KG1 (cell line): Measurements from ENCODE around the gene SHROOM3.
A peak's percentile ranks its signal among the peaks of the same experiment; 100 is the strongest.

Experiments used
- DNase-seq: peaks from one replicate; lab custom pipeline; 2025; lab: John Stamatoyannopoulos, UW

SHROOM3 gene

GRCh38 chr4:76540486-76540885, 105.5 kb downstream of the SHROOM3 start:
- no peak for DNase-seq

- no peak for DNase-seq
Measured at GRCh38 chr4:76543378-76543777, 108.3 kb downstream of the SHROOM3 start.

- DNase-seq, result no peak
Measured at GRCh38 chr4:76544725-76545124, 109.7 kb downstream of the SHROOM3 start.

- DNase-seq, result peak; percentile 85
Measured at GRCh38 chr4:76545226-76545884, 110.3 kb downstream of the SHROOM3 start.

- no peak for DNase-seq
Measured at GRCh38 chr4:76546327-76546726, 111.3 kb downstream of the SHROOM3 start.

GRCh38 chr4:76546759-76547742, 112.0 kb downstream of the SHROOM3 start:
- no peak for DNase-seq

- no peak for DNase-seq
Measured at GRCh38 chr4:76548704-76549103, 113.7 kb downstream of the SHROOM3 start.

GRCh38 chr4:76549765-76550164, 114.7 kb downstream of the SHROOM3 start:
- no peak for DNase-seq

GRCh38 chr4:76550966-76551780, 116.1 kb downstream of the SHROOM3 start:
- no peak for DNase-seq

GRCh38 chr4:76554630-76555029, 119.6 kb downstream of the SHROOM3 start:
- no peak for DNase-seq

GRCh38 chr4:76556452-76556851, 121.4 kb downstream of the SHROOM3 start:
- DNase-seq, result no peak

- DNase-seq, result no peak
Measured at GRCh38 chr4:76558396-76559235, 123.6 kb downstream of the SHROOM3 start.

- DNase-seq, result no peak
Measured at GRCh38 chr4:76559236-76560071, 124.4 kb downstream of the SHROOM3 start.

- DNase-seq, result no peak
Measured at GRCh38 chr4:76562161-76562560, 127.1 kb downstream of the SHROOM3 start.

GRCh38 chr4:76562836-76563453, 127.9 kb downstream of the SHROOM3 start:
- no peak for DNase-seq

GRCh38 chr4:76563454-76564122, 128.6 kb downstream of the SHROOM3 start:
- DNase-seq, result no peak

GRCh38 chr4:76564123-76564915, 129.3 kb downstream of the SHROOM3 start:
- DNase-seq, result no peak

GRCh38 chr4:76568262-76568661, 133.2 kb downstream of the SHROOM3 start:
- no peak for DNase-seq

GRCh38 chr4:76569225-76569624, 134.2 kb downstream of the SHROOM3 start:
- peak; percentile 13 for DNase-seq
